Measurements from ENCODE around the gene FGD6. TPM values are rescaled to one million over a fixed set of nuclear protein-coding genes. Genes with fewer than 3 reads are reported as not detected.

FGD6 gene
- total RNA-seq, 4 donors from 2014 or later, result 25.0 to 37.0 (median 32.1) TPM

GRCh38 chr12:95185072-95185471, 32.2 kb downstream of the FGD6 start:
- H3K27me3 ChIP-seq, result no peaks in the 10 kb centered on the region
- H3K4me3 ChIP-seq, result no peak overlapping the region
- H3K36me3 ChIP-seq, result no peaks in the 10 kb centered on the region
- no peak overlapping the region for H3K27ac ChIP-seq
- TF ChIP-seq POLR2A (IDR thresholded peaks at IDR 0.05) (no peak), POLR2AphosphoS5 (IDR thresholded peaks at IDR 0.05) (no peak), EP300 (IDR thresholded peaks at IDR 0.05; ENCODE audit: low read depth) (no peak)
- TF ChIP-seq, protein P1, sequence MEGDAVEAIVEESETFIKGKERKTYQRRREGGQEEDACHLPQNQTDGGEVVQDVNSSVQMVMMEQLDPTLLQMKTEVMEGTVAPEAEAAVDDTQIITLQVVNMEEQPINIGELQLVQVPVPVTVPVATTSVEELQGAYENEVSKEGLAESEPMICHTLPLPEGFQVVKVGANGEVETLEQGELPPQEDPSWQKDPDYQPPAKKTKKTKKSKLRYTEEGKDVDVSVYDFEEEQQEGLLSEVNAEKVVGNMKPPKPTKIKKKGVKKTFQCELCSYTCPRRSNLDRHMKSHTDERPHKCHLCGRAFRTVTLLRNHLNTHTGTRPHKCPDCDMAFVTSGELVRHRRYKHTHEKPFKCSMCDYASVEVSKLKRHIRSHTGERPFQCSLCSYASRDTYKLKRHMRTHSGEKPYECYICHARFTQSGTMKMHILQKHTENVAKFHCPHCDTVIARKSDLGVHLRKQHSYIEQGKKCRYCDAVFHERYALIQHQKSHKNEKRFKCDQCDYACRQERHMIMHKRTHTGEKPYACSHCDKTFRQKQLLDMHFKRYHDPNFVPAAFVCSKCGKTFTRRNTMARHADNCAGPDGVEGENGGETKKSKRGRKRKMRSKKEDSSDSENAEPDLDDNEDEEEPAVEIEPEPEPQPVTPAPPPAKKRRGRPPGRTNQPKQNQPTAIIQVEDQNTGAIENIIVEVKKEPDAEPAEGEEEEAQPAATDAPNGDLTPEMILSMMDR (IDR thresholded peaks at IDR 0.05), result no peak
- in situ Hi-C loops (cut with MboI; ENCODE audit: low pct_ligation_motif_present in 1 of 4, low pct_unique_long_range_greater_than_20kb in 1 of 4, low sequenced_read_pairs in 3 of 4), result no loop called here
- DNase-seq, result no peak
- H3K9me3 ChIP-seq, result no peaks in the 10 kb centered on the region
- WGBS, 2 donors (ENCODE audit: low coverage in 1 of 2), result 78 to 83% methylated on average over 8 of the region's 8 CpGs
- intact Hi-C loops (cut with DNase I; ENCODE audit: low total_unique reads), result no loop called here
- H3K4me1 ChIP-seq, result peaks cover 0 to 16% (median 3%) of the 10 kb centered on the region in 4 donors

DNA sequence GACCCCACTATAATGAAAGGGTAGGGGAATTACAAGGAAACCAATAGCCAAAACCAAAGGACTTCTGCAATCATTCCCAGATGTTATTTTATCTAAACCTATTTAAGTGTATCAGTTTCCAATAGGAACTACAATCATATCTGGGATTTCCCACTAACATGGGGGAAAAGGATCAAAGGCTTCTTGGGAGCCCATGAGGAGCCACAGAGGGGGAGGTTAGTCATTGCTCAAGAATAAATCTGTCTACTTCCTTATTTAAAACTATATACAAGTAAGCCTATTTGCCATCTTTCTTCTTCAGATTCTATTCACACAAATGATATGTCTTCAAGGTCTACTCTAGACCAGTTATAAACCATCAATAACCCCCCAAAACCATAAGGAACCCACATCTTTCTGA, 33.1 kb downstream of the FGD6 start:
- Histone ChIP-seq H3K4me3 (no peak overlapping the region), H3K36me3 (no peaks in the 10 kb centered on the region), H3K27me3 (no peaks in the 10 kb centered on the region), H3K27ac (no peak overlapping the region), H3K9me3 (no peaks in the 10 kb centered on the region), H3K4me1 (peaks cover 0 to 16% (median 3%) of the 10 kb centered on the region in 4 donors)
- TF ChIP-seq POLR2A (IDR thresholded peaks at IDR 0.05) (no peak), POLR2AphosphoS5 (IDR thresholded peaks at IDR 0.05) (no peak), EP300 (IDR thresholded peaks at IDR 0.05; ENCODE audit: low read depth) (no peak)
- TF ChIP-seq, protein P1 (IDR thresholded peaks at IDR 0.05), result no peak
- in situ Hi-C loops (cut with MboI; ENCODE audit: low pct_ligation_motif_present in 1 of 4, low pct_unique_long_range_greater_than_20kb in 1 of 4, low sequenced_read_pairs in 3 of 4) (no loop called here), intact Hi-C loops (cut with DNase I; ENCODE audit: low total_unique reads) (no loop called here)
- no peak for DNase-seq

- no peak overlapping the region for H3K4me3 ChIP-seq
- in situ Hi-C loops (cut with MboI; ENCODE audit: low pct_ligation_motif_present in 1 of 4, low pct_unique_long_range_greater_than_20kb in 1 of 4, low sequenced_read_pairs in 3 of 4) (no loop called here), intact Hi-C loops (cut with DNase I; ENCODE audit: low total_unique reads) (no loop called here)
- H3K27ac ChIP-seq, result peak overlapping the region in 1 of 4 donors; percentile 18
- TF ChIP-seq POLR2AphosphoS5 (IDR thresholded peaks at IDR 0.05), result no peak
- TF ChIP-seq EP300 (IDR thresholded peaks at IDR 0.05; ENCODE audit: low read depth), result no peak
- TF ChIP-seq, protein P1 (IDR thresholded peaks at IDR 0.05), result no peak
- no peak for TF ChIP-seq POLR2A (IDR thresholded peaks at IDR 0.05)
- H3K4me1 ChIP-seq, result peaks cover 0 to 5% (median under 1%) of the 10 kb centered on the region in 4 donors
- WGBS, 2 donors (ENCODE audit: low coverage in 1 of 2), result 54 to 71% methylated on average over 3 to 5 of the region's 5 CpGs
- no peaks in the 10 kb centered on the region for H3K9me3 ChIP-seq
- DNase-seq, result no peak
- H3K36me3 ChIP-seq, result no peaks in the 10 kb centered on the region
- no peaks in the 10 kb centered on the region for H3K27me3 ChIP-seq
Measured at GRCh38 chr12:95182868-95183415, 34.3 kb downstream of the FGD6 start.

- H3K4me1 ChIP-seq, result no peaks in the 10 kb centered on the region
- H3K4me3 ChIP-seq, result no peak overlapping the region
- in situ Hi-C loops (cut with MboI; ENCODE audit: low pct_ligation_motif_present in 1 of 4, low pct_unique_long_range_greater_than_20kb in 1 of 4, low sequenced_read_pairs in 3 of 4) (no loop called here), intact Hi-C loops (cut with DNase I; ENCODE audit: low total_unique reads) (no loop called here)
- no peaks in the 10 kb centered on the region for H3K9me3 ChIP-seq
- no peak overlapping the region for H3K27ac ChIP-seq
- no peak for DNase-seq
- H3K27me3 ChIP-seq, result no peaks in the 10 kb centered on the region
- no peaks in the 10 kb centered on the region for H3K36me3 ChIP-seq
- 50 to 89% methylated on average over 2 of the region's 2 CpGs for WGBS, 2 donors (ENCODE audit: low coverage in 1 of 2)
- TF ChIP-seq POLR2AphosphoS5 (IDR thresholded peaks at IDR 0.05) (no peak), EP300 (IDR thresholded peaks at IDR 0.05; ENCODE audit: low read depth) (no peak), POLR2A (IDR thresholded peaks at IDR 0.05) (no peak)
- TF ChIP-seq, protein P1 (IDR thresholded peaks at IDR 0.05), result no peak
Measured at GRCh38 chr12:95181103-95181502, 36.2 kb downstream of the FGD6 start.

Measured in transverse colon (tissue), 4 donors.